NCI-H510A (cell line): ENCODE measurements around the gene ZBTB34.

ENCODE experiments used
- DNase-seq: peaks from one replicate; lab custom pipeline; 2025; lab: John Stamatoyannopoulos, UW

ZBTB34 gene

DNA sequence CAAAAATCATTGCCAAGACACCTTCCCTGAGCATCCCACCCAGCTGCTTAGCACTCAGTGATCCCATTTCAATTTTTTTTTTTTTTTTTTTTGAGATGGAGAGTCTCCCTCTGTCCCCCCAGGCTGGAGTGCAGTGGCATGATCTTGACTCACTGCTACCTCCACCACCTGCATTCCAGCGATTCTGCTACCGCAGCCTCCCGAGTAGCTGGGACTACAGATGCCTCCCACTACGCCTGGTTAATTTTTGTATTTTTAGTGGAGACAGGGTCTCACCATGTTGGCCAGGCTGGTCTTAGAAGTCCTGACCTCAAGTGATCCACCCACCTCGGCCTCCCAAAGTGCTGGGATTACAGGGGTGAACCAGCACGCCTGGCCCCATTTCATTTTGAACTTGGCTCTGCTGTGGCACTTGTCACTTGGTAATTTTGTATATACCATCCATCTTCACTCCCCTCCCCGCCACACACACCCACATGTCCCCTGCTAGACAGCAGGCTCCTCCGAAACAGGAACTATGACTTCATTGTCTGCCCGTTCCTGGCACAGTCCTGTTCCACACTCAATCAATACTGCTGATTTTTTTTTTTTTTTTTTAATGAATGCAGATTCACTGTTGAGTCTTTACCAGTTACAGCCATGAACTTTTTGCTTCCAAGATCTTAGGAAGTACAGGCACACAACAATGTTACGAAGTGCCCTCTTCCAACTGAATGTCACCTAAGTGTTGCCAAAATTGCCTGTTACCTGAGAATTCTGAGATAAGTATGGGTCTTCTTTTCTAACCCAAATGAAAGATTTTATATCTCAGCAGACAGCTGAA lies 17.3 kb upstream of the ZBTB34 start:
- no peak for DNase-seq

DNA sequence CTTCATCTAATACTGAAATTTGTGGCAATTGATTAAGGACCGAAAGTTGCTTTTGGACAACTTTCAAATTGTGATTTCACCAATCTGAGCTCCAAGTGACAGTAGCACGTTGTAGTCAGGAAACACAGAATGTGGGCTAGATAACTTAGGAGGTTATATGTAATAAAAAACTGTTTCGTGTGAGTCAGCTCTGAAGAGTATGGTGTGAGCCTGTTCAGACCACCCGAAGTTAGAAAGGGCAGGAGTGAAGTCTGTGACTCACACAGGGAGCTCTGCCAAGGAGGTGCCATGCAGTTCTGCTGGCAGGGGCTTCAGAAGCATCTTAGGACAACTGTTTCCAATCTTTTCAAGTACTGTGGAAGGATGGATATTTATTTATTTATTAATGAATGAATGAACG lies 16.4 kb upstream of the ZBTB34 start:
- no peak for DNase-seq

DNA sequence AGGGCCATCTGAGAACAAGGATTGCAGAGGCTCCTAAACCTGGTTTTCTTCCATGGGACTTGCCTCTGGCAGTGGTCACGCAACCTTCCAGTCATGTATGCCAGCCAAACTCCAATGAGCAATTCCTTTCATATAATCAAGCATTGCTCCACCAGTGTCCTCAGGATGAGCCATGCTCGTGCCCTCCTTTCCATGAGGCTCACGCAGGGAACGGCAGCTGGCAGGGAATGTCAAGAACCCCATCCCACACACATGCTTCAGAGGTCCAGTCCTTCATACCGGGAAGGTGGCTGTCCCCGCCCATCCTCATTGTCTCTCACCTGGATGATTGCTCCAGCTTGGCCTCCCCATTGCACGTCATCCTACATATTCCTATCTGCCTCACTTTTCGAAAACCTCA lies 13.4 kb upstream of the ZBTB34 start:
- no peak for DNase-seq

DNA sequence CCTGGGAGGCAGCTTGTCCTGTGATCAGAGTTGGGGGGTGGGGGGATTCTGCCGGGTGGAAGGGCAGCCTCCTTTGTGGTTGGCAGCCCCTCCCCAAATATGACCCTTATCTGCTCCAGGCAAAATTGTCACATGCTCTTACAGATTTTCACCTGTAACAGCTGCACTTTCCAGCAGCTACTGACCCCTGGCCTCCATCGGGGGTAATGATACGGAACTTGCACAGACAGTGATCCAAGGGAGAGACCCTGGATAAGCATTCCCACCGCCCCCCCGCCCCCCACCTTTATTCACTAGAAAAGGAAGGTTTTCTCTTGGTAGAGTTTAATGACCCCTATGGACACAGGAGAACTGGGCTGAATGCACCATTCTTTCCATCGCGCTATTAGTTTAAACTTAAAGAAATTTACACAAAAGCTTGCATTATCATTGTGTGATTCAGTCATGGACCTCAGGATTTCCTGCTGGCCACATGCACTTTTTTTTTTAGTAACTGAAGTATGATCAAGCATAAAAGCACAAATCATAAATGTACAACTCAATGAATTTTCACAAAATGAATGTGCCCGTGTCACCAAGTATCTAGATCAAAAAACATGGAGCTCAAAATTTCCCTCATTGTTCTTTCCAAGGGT lies 10.7 kb upstream of the ZBTB34 start:
- no peak for DNase-seq

DNA sequence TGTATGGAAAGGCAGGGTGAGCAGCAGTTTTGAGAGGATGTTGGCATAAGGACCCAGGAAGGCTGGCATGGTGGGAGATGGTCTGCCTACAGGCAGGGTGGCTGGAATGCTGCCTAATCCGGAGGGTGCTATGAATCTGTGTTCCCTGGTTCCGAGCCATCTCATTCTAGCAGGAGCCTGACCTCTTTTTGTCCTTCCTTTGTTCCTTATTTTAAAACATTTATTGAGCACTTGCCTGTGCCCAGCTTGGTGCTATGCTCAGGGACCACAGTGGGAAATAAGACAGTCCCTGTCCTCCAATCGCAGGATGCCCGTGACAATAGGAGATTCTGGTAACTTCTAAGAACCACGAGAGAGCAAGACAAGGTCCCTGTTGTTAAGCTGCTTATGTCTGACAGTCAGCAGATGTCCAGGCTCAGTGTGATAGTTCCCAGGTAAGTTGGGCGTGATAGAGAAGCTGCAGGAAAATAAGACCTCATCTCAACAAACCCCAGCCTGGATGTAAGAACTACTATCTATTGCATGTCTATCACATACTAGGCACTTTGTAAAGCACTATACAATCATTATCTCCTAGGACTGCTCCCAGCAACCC lies 9.1 kb upstream of the ZBTB34 start:
- DNase-seq: no peak

DNA sequence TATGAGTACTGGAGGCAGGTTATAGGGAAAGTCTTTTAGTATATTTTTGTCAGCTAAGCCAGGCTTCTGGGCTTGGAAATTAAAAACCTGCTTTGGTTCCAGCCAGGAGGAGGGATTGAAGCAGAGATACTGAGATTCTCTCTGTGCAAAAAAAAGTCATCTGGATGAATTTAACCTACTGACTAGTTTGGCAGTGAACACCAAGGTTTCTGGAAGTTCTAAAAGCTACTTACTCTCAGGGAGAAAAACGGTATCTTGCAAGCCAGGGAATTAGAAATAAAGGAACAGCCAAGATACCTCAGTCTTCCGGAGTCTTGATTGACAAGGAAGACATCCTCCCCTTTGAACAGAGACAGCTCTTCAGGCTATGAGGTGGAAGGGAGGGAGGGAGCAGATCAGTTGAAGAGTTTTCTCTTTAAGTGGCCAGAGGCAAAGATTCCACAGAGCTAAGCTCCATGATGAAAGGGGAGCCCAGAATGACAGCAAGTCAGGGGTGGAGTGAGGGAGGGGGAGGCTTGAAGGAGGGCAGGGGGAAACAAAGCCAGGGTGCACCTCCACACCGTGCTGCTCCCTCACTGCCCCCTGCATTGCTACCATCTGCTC lies 8.3 kb upstream of the ZBTB34 start:
- DNase-seq: no peak

DNA sequence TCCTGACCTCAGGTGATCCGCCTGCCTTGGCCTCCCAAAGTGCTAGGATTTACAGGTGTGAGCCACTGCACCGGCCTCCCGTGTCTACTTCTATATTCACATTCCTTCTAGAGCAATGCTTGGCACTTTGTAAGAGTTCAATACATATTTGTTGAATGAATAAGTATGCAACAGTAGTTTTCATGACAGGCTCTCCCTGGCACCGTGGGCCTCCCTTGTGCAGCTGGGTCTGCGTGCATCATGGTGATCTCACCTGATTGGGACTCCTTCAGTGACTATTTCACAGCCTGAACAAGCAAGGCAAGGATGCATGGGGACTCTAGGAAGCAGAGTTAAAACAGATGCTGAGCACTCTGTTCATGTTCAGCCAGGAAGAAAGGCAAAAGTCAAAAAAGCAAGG lies 6.8 kb upstream of the ZBTB34 start:
- DNase-seq: no peak

DNA sequence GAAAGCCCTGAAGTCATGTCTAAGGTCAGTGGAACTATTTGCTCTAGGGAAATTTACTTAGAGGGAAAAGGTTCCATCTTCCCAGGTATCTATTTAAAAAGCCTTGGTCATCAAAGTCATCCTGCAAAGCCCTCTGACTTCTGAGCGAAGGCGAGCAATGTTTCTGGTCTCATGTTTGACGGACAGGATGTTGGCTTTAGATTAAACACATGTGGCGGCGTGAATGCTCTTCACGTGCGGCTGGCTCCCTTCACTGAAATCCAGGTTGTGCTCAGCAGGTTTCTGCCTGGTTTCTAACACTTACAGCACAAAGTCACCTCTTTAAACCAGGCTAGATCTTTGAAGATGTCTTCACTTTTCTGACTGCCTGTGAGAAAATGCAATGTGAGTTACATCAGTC lies 5.7 kb upstream of the ZBTB34 start:
- no peak for DNase-seq

DNA sequence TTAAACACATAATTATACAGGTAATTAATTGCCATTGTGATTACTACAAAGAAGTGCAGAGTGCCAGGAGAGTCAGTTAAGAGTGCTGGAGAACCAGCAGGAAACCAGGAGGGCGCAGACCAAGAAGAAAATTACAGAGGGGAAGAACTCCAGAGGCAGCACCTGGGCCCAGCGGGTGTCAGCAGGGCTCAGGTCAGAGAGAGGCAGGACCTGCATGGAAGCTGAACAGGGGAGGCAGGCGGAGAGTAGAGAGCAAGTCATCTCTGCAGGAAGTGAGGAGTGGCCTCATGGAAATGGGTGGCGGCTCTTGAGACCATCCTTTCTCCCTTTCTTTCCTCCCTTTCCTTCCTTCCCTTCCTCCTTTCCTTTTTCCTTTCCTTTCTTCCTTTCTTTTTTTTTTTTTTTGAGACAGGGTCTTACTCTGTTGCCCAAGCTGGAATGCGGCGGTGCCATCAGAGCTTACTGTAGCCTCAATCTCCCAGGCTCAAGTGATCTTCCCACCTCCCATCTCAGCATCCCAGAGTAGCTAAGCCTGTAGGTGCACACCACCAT lies 4.0 kb upstream of the ZBTB34 start:
- DNase-seq: no peak

DNA sequence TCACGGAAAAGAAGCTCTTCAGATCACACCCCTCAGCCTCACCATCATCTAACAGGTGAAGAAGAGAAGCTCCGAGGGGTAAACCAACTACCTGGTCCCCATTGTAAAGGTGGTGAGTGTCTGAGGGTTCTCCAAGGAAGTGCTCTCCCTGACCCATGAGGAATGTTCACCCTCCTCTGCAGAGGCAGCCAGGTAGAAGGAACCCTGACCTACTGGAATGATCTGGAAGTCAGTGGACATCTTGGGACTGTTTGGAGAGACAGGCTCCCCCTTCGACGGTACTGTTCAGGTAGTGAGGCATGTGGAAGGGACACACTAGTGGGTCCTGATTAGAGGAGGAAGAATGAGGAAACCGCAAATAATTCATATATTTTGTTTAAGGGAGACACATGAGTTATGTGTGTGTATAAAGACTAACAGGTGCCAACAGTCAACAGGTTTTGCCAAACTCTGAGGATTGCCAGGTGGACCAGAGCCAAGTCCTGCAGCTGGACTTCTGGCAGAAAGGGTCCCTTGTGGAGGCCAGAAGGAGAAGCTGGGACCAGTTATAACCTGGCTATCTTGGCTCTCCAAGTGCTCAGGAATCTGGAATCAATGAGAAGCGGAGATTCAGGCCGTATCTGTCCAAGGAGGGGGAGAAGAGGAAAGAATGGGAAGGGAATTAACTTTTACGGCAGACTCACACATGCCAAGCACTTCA lies 3.0 kb upstream of the ZBTB34 start:
- no peak for DNase-seq

DNA sequence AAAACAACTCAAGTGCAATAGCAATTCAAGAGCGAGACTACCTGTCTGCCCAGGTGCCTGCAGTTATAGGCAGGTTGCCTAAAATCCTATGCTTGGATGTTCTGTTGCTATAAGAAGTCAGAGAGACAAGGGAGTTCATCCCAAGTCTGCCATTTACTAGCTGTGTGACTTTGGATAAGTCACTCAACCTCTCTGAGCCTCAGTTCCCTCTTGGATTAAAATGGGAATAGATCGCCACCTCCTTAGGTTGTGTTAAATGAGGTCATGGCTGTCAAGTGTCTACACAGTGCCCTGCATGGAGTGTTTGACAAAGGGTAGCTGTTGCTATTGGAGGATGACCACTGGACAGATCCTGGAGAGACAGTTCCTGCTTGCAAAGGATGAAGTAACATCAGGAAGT lies 1.3 kb upstream of the ZBTB34 start:
- DNase-seq: no peak

DNA sequence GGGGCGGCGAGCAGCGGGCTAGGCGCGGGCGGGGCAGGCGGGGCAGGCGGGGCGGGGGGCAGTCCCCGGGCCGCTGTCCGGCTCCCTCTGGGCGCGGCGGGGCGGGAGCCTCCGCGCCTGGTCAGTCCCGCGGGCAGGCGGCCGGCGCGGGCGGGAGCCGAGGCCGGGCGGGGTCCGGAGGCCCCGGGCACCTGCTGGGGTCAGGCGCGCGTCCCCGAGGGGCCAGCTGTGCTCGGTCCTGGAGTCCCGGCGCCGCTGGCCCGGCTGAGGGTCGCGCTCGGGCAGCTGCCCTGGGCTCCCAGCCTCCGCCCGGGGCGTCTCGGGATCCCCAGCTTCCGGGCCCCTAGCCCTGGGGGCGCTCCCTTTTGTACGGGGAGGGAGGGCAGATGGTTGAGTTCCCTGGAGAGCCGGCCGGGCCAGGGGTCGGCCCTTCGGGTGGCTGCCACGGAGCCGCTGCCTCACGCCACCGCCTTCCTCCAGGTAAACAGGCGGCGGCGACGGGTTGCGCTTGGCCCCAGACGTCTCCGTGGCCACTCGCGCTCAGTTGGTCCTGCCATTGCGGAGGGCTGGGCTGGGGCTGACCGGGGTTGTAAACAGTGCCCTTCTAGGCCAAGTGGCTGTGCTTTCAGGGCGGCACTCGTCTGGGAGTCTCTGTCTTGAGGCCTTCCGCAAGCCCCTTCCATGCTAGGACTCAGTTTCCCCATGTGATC lies 473 bp downstream of the ZBTB34 start:
- DNase-seq: no peak

DNA sequence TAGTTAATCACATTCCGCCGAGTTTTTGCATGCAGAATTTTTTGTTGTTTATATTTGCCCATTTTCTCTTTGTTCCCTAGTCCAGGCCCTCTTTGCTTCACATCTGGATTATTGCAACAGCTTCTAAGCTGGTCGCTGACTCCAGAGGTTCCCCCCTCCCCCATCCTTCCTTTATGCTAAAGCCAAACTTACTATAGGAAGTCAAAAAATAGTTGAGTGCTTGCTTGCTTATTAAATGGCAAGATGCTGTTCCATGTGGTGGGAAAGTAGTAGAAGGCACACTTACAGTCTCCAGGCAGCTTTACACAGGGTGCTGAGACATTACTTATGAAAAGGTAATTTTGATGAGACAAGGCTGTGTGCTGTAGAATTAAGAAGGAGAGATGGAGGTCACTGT lies 1.3 kb downstream of the ZBTB34 start:
- DNase-seq: no peak

DNA sequence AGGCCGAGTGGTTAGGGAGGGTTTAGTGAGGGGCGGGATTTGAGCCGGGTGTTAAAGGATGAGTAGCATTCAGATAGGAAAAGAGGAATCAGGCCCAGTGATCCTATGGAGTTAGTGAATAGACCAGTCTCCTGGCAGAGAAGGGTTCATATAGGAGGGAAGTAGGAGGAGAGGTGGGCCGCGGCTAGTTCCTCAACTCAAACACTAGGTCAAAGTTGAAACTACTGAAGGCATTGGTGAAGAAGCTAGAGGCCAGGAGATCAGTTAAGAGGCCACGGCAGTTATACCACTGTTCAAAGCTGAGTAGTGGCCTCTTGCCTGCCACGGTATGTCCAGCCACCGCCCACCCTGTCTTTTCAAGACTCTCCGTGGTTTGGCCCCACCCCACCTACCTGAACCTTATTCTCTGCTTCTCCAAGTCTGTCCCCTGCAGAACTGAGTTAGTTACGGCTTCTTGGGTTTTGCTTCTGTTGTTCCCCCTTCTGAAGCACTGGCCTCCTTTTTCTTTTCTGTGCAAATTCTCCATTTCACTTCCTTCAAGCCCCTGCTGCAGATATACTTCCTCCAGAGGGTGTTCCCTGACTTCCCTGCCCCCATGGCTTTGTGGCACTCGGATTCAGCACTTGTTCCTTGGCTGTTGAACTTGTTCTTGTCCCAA lies 1.8 kb downstream of the ZBTB34 start:
- DNase-seq: no peak

DNA sequence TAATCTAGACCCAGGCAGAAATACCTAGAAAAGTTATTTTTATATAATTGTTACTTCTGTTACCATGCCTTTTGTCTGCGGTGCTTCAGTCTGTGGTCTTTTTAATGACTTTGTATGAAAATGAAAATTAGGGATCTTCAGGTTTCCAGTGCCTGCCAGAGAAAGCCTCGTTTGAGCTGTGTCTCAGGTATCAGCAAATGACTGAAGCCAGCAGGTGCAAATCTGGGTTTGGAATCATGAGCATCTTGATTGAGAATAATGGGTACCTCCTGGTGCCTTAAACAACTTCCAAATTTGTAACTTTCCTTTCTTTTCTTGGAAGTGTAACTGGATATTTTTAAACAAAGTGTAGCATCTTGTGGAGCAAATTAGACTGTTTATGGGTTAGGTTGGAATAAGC lies 4.3 kb downstream of the ZBTB34 start:
- DNase-seq: no peak

DNA sequence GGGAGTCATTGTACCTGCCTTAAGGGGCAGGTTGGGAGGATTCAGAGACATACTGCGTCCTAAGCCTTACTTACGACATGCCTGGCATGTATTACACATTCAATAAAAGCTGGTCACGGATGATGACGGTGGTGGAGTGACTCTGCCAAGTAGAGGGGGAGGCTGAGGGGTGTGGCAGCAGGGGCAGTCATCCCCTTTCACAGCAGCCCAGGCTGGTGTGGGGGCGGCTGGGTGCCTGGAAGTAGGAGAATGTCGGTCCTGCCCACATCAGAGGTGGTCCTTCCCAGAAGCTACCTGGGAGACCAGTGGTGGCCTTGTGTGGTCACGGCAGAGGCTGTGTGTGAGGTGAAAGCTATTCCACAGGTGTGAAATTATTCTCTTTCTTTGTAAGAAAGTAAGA lies 8.9 kb downstream of the ZBTB34 start:
- no peak for DNase-seq

DNA sequence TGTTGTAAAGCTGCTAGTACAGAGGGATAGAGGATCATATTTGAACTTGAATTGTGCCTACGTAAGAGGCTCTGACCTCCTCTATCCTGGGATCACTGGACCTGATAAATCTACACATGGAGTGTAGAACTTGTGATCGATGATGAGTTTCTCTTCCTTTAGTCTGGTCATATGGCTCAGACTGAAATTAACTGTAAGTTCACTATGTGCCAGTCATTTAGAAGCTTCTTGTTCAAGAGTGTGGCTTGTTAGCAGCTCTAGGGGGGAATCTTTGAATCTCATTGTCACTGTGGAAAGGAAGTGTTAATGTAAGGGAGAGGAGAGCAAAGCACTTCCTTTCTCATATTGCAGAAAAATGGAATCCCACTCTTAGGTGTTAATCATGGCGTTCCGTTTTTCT lies 12.1 kb downstream of the ZBTB34 start:
- no peak for DNase-seq

DNA sequence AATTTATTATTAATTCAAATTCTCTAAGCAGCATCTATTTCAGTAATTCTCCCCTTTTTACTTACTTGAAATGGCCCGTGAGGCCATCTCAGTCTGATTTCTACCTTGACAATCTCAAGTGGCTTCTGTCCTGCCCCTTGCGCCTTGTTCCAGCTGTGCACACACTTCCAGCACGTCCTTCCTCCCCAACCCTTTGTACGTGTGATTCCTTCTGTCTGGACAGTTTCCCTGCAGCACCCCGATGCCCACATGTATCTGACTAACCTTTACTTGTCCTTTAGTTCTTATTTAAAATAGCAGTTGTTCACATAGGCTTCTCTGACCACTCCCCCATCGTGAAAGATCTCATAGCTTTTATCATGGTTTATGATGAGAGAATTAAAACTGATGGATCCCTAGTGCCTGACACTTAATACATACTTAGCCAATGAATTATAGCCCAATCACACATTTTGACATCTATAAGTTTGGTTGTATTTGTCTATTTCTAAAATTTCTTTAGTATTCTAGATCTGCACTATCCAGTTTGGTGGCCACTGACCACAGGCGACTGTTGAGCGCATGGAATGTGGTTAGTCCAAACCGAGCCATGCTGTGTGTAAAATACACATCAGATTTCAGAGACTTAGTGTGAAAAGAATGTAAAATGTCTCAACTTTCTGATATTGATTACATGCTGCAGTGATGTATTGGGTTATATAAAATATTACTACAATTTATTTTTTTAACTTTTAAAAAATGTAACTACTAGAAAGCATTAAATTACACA lies 14.3 kb downstream of the ZBTB34 start:
- no peak for DNase-seq

DNA sequence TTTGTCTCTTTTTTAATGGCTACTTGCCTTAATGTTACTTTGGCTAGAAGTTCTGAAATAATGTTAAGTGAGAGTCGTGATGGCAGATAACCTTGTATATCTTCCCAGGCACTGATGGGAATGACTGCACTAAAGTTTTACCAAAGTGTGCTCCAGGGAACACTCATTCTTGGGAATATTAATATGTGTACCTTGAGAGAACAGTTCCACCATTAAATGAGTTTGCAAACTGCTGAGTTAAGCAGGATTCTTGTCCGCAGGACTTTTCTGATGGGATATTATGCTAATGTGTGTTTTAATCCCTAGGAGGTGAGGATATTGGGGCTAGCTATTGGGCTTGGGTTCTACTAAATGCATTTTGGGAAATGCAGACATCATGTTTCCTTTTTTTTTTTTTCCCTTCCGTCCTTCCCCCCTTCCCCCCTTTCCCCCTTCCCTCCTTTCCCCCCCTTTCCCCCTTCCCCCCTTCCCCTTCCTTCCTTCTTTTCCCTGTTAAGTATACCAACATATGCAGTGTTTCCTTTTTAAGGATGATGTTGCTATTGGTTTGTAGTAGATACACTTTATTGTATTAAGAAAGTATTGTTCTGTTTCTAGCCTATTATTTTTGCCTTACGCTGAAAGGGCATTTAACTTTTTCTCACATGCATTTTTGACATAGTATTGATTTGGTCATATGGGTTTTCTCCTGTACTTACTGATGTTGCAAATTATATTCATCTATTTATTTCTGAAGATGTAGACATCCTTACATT lies 15.5 kb downstream of the ZBTB34 start:
- DNase-seq: no peak
